ENCODE data around the gene RNF14.
A peak's percentile ranks its signal among the peaks of the same experiment; 100 is the strongest.

RNF14 gene

GRCh38 chr5:141949511-141949910 lies 19.4 kb upstream of the RNF14 start:
- no peak for DNase-seq

GRCh38 chr5:141950207-141951005 lies 18.5 kb upstream of the RNF14 start:
- no peak for DNase-seq

- no peak for DNase-seq
Measured at GRCh38 chr5:141951332-141951781, 17.5 kb upstream of the RNF14 start.

- DNase-seq, result no peak
Measured at GRCh38 chr5:141952020-141952419, 16.9 kb upstream of the RNF14 start.

- no peak for DNase-seq
Measured at GRCh38 chr5:141954194-141954593, 14.7 kb upstream of the RNF14 start.

GRCh38 chr5:141957367-141957996 lies 11.4 kb upstream of the RNF14 start:
- no peak for DNase-seq

GRCh38 chr5:141958113-141958512 lies 10.8 kb upstream of the RNF14 start, which contains the start of gene PCDH12:
PCDH12 (minus strand) TSS chr5:141958202; CDS start chr5:141957851, 351 bp downstream.
- DNase-seq, result no peak

GRCh38 chr5:141958546-141959172 lies 10.2 kb upstream of the RNF14 start:
- no peak for DNase-seq

GRCh38 chr5:141960018-141960417 lies 8.9 kb upstream of the RNF14 start:
- DNase-seq, result no peak

GRCh38 chr5:141960449-141961323 lies 8.2 kb upstream of the RNF14 start:
- DNase-seq, result peak; percentile 77 to 93 (median 81)

- DNase-seq, result no peak
Measured at GRCh38 chr5:141961466-141961865, 7.4 kb upstream of the RNF14 start.

GRCh38 chr5:141963701-141964100 lies 5.2 kb upstream of the RNF14 start:
- DNase-seq, result no peak

- DNase-seq, result no peak
Measured at GRCh38 chr5:141965071-141965470, 3.8 kb upstream of the RNF14 start.

- DNase-seq, result no peak
Measured at GRCh38 chr5:141966275-141966962, 2.5 kb upstream of the RNF14 start.

GRCh38 chr5:141966963-141967333 lies 2.0 kb upstream of the RNF14 start:
- DNase-seq, result no peak

- DNase-seq, result no peak
Measured at GRCh38 chr5:141969783-141970771, 1.2 kb downstream of the RNF14 start.

- DNase-seq, result no peak
Measured at GRCh38 chr5:141973871-141974595, 5.1 kb downstream of the RNF14 start.

GRCh38 chr5:141976176-141976575 lies 7.3 kb downstream of the RNF14 start:
- DNase-seq, result no peak

- DNase-seq, result no peak
Measured at GRCh38 chr5:141978389-141978788, 9.5 kb downstream of the RNF14 start.

- DNase-seq, result no peak
Measured at GRCh38 chr5:141982626-141983025, 13.7 kb downstream of the RNF14 start.

Data from activated CD4-positive, CD25-positive, alpha-beta regulatory T cell (primary cell).